ENCODE results near the gene PTGIR.

The PTGIR gene

GRCh38 chr19:46613525-46613924, 11.4 kb downstream of the PTGIR start:
- no peak for DNase-seq

GRCh38 chr19:46611776-46612175, 13.1 kb downstream of the PTGIR start:
- DNase-seq, result no peak

- no peak for DNase-seq
These were observed 13.8 kb downstream of the PTGIR start for GRCh38 chr19:46610851-46611770.

- DNase-seq, result no peak
These were observed 14.5 kb downstream of the PTGIR start for GRCh38 chr19:46610413-46610775.

- DNase-seq, result no peak
These were observed 15.1 kb downstream of the PTGIR start for GRCh38 chr19:46609511-46610412.

- no peak for DNase-seq
These were observed 16.1 kb downstream of the PTGIR start for GRCh38 chr19:46608581-46609345.

GRCh38 chr19:46608178-46608577, 16.7 kb downstream of the PTGIR start:
- no peak for DNase-seq

GRCh38 chr19:46607448-46607841, 17.4 kb downstream of the PTGIR start:
- no peak for DNase-seq

GRCh38 chr19:46606681-46607447, 18.0 kb downstream of the PTGIR start:
- DNase-seq, result no peak

GRCh38 chr19:46606019-46606418, 18.9 kb downstream of the PTGIR start:
- DNase-seq, result no peak

- DNase-seq, result no peak
These were observed 19.5 kb downstream of the PTGIR start for GRCh38 chr19:46605356-46605821.

- no peak for DNase-seq
These were observed 20.0 kb downstream of the PTGIR start for GRCh38 chr19:46604781-46605355.

- no peak for DNase-seq
These were observed 21.1 kb downstream of the PTGIR start for GRCh38 chr19:46603752-46604231.

- DNase-seq, result no peak
These were observed 21.7 kb downstream of the PTGIR start for GRCh38 chr19:46603195-46603637.

- DNase-seq, result no peak
These were observed 22.3 kb downstream of the PTGIR start for GRCh38 chr19:46602392-46603194.

GRCh38 chr19:46601318-46602224, 23.3 kb downstream of the PTGIR start, which contains the start of gene CALM3:
Gene CALM3, plus strand, starts transcription at chr19:46601330. Its CDS starts 105 bp downstream, at chr19:46601435.
- DNase-seq, result no peak

GRCh38 chr19:46600384-46601317, 24.2 kb downstream of the PTGIR start:
- DNase-seq, result peak; percentile 96

- no peak for DNase-seq
These were observed 25.0 kb downstream of the PTGIR start for GRCh38 chr19:46599716-46600373.

Measured in NCI-H187 treated with DMSO at 0.1 percent for 48 hours (cell line).